Measurements from ENCODE around the gene ARHGAP18. TPM values are rescaled to one million over a fixed set of nuclear protein-coding genes. Genes with fewer than 3 reads are reported as not detected.

The ARHGAP18 gene
- total RNA-seq, 4 donors from 2014 or later, result 29.1 to 47.2 (median 38.5) TPM

DNA sequence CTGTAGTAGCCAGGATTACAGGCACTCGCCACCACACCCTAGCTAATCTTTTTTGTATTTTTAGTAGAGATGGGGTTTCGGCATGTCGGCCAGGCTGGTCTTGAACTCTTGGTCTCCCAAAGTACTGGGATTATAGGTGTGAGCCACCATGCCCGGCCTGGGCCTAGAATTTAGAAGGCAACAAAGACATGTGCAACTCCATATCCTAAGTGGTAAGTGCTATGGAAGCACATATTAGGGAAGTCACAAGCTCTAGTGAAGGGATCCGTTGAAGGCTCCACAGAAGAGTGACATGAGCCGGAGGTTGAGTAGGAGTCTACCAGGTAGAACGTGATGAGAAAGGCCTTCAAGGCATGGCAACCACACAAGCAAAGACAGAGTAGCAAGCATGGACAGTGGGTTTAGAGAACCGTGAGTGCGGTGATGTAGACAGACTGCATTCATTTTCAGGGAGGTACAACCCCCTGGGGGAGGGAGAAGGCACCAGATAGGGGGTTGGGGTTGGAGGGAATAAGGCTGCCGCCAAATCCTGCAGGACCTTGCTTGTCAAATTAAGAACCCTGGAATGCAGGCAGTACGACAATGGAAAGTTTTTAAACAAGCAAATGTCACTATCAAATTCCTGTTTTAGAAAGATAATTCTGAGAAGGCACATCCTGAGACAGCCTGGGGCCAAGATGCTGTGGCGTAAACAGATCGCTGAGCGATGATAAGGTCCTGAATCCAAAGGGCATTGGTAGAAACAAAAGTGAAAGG lies 50.2 kb downstream of the ARHGAP18 start:
- no peak for ATAC-seq (ENCODE audit: low FRiP score)
- TF ChIP-seq, protein P1, sequence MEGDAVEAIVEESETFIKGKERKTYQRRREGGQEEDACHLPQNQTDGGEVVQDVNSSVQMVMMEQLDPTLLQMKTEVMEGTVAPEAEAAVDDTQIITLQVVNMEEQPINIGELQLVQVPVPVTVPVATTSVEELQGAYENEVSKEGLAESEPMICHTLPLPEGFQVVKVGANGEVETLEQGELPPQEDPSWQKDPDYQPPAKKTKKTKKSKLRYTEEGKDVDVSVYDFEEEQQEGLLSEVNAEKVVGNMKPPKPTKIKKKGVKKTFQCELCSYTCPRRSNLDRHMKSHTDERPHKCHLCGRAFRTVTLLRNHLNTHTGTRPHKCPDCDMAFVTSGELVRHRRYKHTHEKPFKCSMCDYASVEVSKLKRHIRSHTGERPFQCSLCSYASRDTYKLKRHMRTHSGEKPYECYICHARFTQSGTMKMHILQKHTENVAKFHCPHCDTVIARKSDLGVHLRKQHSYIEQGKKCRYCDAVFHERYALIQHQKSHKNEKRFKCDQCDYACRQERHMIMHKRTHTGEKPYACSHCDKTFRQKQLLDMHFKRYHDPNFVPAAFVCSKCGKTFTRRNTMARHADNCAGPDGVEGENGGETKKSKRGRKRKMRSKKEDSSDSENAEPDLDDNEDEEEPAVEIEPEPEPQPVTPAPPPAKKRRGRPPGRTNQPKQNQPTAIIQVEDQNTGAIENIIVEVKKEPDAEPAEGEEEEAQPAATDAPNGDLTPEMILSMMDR (IDR thresholded peaks at IDR 0.05), result no peak
- DNase-seq (ENCODE audit: low spot score), result no peak

DNA sequence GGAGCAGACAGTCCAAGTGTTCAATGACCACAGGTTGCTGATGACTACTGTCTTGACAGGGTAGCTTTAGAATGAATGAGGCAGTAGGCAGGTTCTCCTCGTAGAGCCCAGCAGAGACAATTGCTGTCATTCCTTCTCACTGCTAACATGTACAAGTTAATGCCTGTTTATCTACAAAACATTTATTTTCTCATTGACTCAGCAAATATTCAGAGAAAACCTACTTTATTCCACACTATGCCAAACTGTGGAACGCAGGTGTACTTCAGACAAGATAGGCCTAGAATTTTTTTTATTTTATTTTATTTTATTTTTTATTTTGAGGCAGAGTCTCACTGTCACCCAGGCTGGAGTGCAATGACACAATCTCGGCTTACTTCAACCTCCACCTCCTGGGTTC lies 50.8 kb downstream of the ARHGAP18 start:
- no peak for ATAC-seq (ENCODE audit: low FRiP score)
- DNase-seq (ENCODE audit: low spot score), result no peak
- TF ChIP-seq, protein P1 (IDR thresholded peaks at IDR 0.05), result no peak

DNA sequence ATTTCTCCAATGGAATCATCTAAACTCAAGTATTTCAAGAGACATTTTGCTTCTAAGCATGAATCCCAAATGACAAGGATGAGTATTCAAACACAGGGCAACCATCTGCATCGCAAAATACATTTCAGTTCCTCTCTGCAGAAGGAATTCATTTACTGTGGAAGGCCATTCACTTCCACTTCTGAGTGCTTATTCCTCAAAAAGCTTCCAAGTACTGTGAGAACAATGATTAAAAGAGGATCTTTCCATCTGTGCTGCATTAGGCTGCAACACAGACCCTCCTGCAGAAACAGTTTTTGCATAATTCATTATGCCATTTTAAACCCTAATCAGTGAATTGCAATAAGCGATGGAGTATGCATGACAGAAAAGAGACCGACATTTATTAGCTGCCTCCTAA lies 52.5 kb downstream of the ARHGAP18 start:
- ATAC-seq (ENCODE audit: low FRiP score), result no peak
- TF ChIP-seq, protein P1 (IDR thresholded peaks at IDR 0.05), result no peak
- DNase-seq (ENCODE audit: low spot score), result no peak

- ATAC-seq (ENCODE audit: low FRiP score) (no peak), DNase-seq (ENCODE audit: low spot score) (no peak)
- TF ChIP-seq, protein P1 (IDR thresholded peaks at IDR 0.05), result no peak
Observed at GRCh38 chr6:129655334-129655733, 54.6 kb downstream of the ARHGAP18 start.

GRCh38 chr6:129653746-129654145 lies 56.2 kb downstream of the ARHGAP18 start:
- no peak for DNase-seq (ENCODE audit: low spot score)
- TF ChIP-seq, protein P1 (IDR thresholded peaks at IDR 0.05), result no peak
- ATAC-seq (ENCODE audit: low FRiP score), result no peak

GRCh38 chr6:129653229-129653628 lies 56.7 kb downstream of the ARHGAP18 start:
- no peak for ATAC-seq (ENCODE audit: low FRiP score)
- TF ChIP-seq, protein P1 (IDR thresholded peaks at IDR 0.05), result no peak
- DNase-seq (ENCODE audit: low spot score), result no peak

DNA sequence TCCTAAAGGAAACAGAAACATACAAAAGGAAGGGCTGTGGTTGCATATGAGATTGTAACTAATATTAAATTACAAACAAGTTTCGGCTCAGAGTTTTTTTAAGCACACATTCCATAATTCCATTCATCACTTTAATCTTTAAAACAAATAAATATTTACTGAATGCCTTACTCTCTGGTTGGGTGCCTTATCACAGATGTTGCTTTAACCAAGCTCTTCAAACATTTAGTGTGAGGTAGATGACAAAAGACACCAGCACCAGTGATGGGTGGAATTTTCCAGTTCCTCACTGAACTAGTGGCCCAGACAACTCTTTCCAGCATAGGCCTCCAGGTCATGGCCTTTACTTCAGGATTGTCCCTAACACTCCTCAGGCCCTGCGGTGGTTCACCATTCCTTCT lies 58.7 kb downstream of the ARHGAP18 start:
- no peak for DNase-seq (ENCODE audit: low spot score)
- no peak for ATAC-seq (ENCODE audit: low FRiP score)
- TF ChIP-seq, protein P1 (IDR thresholded peaks at IDR 0.05), result no peak
